HG02678 (cell line): ENCODE measurements around the gene TET3.

Experiments used
- ATAC-seq: cut with Tn5 transposase; IDR thresholded peaks from one replicate; pipeline ENCODE4 v1.9.1; 2021; ENCODE audit warnings: mild to moderate bottlenecking, moderate library complexity; ENCODE audit not compliant: unreplicated experiment

Gene TET3

GRCh38 chr2:73985308-73986084 lies 786 bp downstream of the TET3 start:
- ATAC-seq, result peak; percentile 42

GRCh38 chr2:73986085-73986681 lies 1.5 kb downstream of the TET3 start:
- no peak for ATAC-seq

GRCh38 chr2:73987109-73987947 lies 2.6 kb downstream of the TET3 start:
- no peak for ATAC-seq

- ATAC-seq, result no peak
These were observed 3.4 kb downstream of the TET3 start for GRCh38 chr2:73987948-73988700.

GRCh38 chr2:73989972-73990371 lies 5.3 kb downstream of the TET3 start:
- no peak for ATAC-seq

GRCh38 chr2:73990531-73990930 lies 5.8 kb downstream of the TET3 start:
- ATAC-seq, result no peak

GRCh38 chr2:73992036-73992435 lies 7.3 kb downstream of the TET3 start:
- ATAC-seq, result no peak

- ATAC-seq, result no peak
These were observed 8.7 kb downstream of the TET3 start for GRCh38 chr2:73993376-73993775.

- no peak for ATAC-seq
These were observed 9.1 kb downstream of the TET3 start for GRCh38 chr2:73993778-73994177.

- ATAC-seq, result no peak
These were observed 9.6 kb downstream of the TET3 start for GRCh38 chr2:73994178-73994831.

GRCh38 chr2:73995810-73996209 lies 11.1 kb downstream of the TET3 start:
- no peak for ATAC-seq

- ATAC-seq, result no peak
These were observed 13.1 kb downstream of the TET3 start for GRCh38 chr2:73997813-73998212.

GRCh38 chr2:73998451-73998850 lies 13.7 kb downstream of the TET3 start:
- ATAC-seq, result no peak

GRCh38 chr2:73998933-73999332 lies 14.2 kb downstream of the TET3 start:
- ATAC-seq, result no peak

- ATAC-seq, result no peak
These were observed 15.3 kb downstream of the TET3 start for GRCh38 chr2:73999881-74000597.

- ATAC-seq, result no peak
These were observed 16.0 kb downstream of the TET3 start for GRCh38 chr2:74000666-74001065.

GRCh38 chr2:74001121-74001520 lies 16.4 kb downstream of the TET3 start:
- ATAC-seq, result no peak

GRCh38 chr2:74001781-74002504 lies 17.2 kb downstream of the TET3 start:
- peak; percentile 42 for ATAC-seq
